MM.1S (cell line): Measurements from ENCODE around the gene IZUMO2.

Experiments used
- DNase-seq: peaks from one replicate; pipeline ENCODE4 v3.0.0-alpha.2; 2015
- H2AFZ ChIP-seq: fragments of 300-600 bp; sonication (generic); 2 replicates; pipeline ENCODE4 v1.6.0; 2016; ENCODE audit warnings: antibody characterized with exemption, low read length
- H3F3A ChIP-seq: fragments of 300-600 bp; sonication (generic); 2 replicates; pipeline ENCODE4 v1.6.1; 2016; ENCODE audit warnings: mild to moderate bottlenecking, antibody characterized with exemption, low read length, moderate library complexity, mixed read lengths; ENCODE audit not compliant: insufficient read depth
- H3K27ac ChIP-seq: fragments of 300-600 bp; sonication (generic); 2 replicates; pipeline ENCODE4 v1.5.1; 2016; ENCODE audit warnings: mild to moderate bottlenecking, low read length
- H3K27me3 ChIP-seq: fragments of 300-600 bp; sonication (generic); replicated peaks from 2 replicates; pipeline ENCODE4 v1.6.0; 2016; ENCODE audit warnings: low read length; ENCODE audit not compliant: insufficient read depth
- H3K36me3 ChIP-seq: fragments of 300-600 bp; sonication (generic); replicated peaks from 2 replicates; pipeline ENCODE4 v1.6.1; 2016; ENCODE audit warnings: mild to moderate bottlenecking, low read length, mixed read lengths; ENCODE audit not compliant: insufficient read depth
- H3K4me1 ChIP-seq: fragments of 300-600 bp; sonication (generic); 2 replicates; pipeline ENCODE4 v1.6.1; 2016; ENCODE audit warnings: low read length, mixed read lengths
- H3K4me2 ChIP-seq: fragments of 300-600 bp; sonication (generic); 2 replicates; pipeline ENCODE4 v1.6.0; 2016; ENCODE audit warnings: low read depth, low read length
- H3K4me3 ChIP-seq: fragments of 300-600 bp; sonication (generic); 2 replicates; pipeline ENCODE4 v1.5.1; 2016; ENCODE audit warnings: low read length, mixed read lengths
- H3K79me2 ChIP-seq: fragments of 300-600 bp; sonication (generic); 2 replicates; pipeline ENCODE4 v1.6.1; 2016; ENCODE audit warnings: mixed run types, low read length, mixed read lengths
- H3K9ac ChIP-seq: fragments of 300-600 bp; sonication (generic); 2 replicates; pipeline ENCODE4 v1.6.1; 2016; ENCODE audit warnings: low read length, mixed read lengths
- H3K9me2 ChIP-seq: fragments of 300-600 bp; sonication (generic); replicated peaks from 2 replicates; pipeline ENCODE4 v1.6.1; 2016; ENCODE audit warnings: mild to moderate bottlenecking, low read length, mixed read lengths; ENCODE audit not compliant: insufficient read depth
- H3K9me3 ChIP-seq: fragments of 300-600 bp; sonication (generic); replicated peaks from 2 replicates; pipeline ENCODE4 v1.6.1; 2016; ENCODE audit warnings: mild to moderate bottlenecking, low read length, mixed read lengths; ENCODE audit not compliant: insufficient read depth
- H4K20me1 ChIP-seq: fragments of 300-600 bp; sonication (generic); 2 replicates; pipeline ENCODE4 v1.6.1; 2016; ENCODE audit warnings: mild to moderate bottlenecking, low read length, moderate library complexity, mixed read lengths; ENCODE audit not compliant: insufficient read depth
- EZH2 ChIP-seq: fragments of 300-600 bp; sonication (generic); optimal IDR thresholded peaks from 2 replicates; pipeline ENCODE3; 2017; ENCODE audit warnings: low read depth, mild to moderate bottlenecking, antibody characterized with exemption, low read length, mixed read lengths
- EZH2phosphoT487 ChIP-seq: fragments of 300-600 bp; sonication (generic); IDR thresholded peaks from 2 replicates; pipeline ENCODE4 v1.6.1; 2018; ENCODE audit warnings: antibody characterized with exemption, low read length
- TF ChIP-seq, protein P1 (sequence below): fragments of 300-600 bp; sonication (generic); IDR thresholded peaks from 2 replicates; pipeline ENCODE4 v1.5.1; 2016; ENCODE audit warnings: antibody characterized with exemption, low read length, mixed read lengths

The IZUMO2 gene

GRCh38 chr19:50204811-50205675 is 42.0 kb upstream of the IZUMO2 start:
- no peaks in the 10 kb centered on the region for H4K20me1 ChIP-seq
- DNase-seq: no peak
- H3K27ac ChIP-seq: no peak overlapping the region
- H2AFZ ChIP-seq: no peak overlapping the region
- H3K27me3 ChIP-seq: peaks cover 66% of the 10 kb centered on the region
- no peaks in the 10 kb centered on the region for H3K4me1 ChIP-seq
- H3K9me3 ChIP-seq: no peaks in the 10 kb centered on the region
- no peak overlapping the region for H3K4me2 ChIP-seq
- no peak overlapping the region for H3K9ac ChIP-seq
- no peak overlapping the region for H3K4me3 ChIP-seq
- H3K9me2 ChIP-seq: no peaks in the 10 kb centered on the region
- H3K36me3 ChIP-seq: no peaks in the 10 kb centered on the region
- TF ChIP-seq EZH2: no peak
- TF ChIP-seq, protein P1, sequence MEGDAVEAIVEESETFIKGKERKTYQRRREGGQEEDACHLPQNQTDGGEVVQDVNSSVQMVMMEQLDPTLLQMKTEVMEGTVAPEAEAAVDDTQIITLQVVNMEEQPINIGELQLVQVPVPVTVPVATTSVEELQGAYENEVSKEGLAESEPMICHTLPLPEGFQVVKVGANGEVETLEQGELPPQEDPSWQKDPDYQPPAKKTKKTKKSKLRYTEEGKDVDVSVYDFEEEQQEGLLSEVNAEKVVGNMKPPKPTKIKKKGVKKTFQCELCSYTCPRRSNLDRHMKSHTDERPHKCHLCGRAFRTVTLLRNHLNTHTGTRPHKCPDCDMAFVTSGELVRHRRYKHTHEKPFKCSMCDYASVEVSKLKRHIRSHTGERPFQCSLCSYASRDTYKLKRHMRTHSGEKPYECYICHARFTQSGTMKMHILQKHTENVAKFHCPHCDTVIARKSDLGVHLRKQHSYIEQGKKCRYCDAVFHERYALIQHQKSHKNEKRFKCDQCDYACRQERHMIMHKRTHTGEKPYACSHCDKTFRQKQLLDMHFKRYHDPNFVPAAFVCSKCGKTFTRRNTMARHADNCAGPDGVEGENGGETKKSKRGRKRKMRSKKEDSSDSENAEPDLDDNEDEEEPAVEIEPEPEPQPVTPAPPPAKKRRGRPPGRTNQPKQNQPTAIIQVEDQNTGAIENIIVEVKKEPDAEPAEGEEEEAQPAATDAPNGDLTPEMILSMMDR: no peak
- TF ChIP-seq EZH2phosphoT487: no peak
- no peaks in the 10 kb centered on the region for H3F3A ChIP-seq
- H3K79me2 ChIP-seq: no peaks in the 10 kb centered on the region

- H4K20me1 ChIP-seq: no peaks in the 10 kb centered on the region
- no peak overlapping the region for H3K4me2 ChIP-seq
- DNase-seq: no peak
- peaks cover 71% of the 10 kb centered on the region for H3K27me3 ChIP-seq
- H3K27ac ChIP-seq: no peak overlapping the region
- no peak overlapping the region for H2AFZ ChIP-seq
- TF ChIP-seq, protein P1: no peak
- TF ChIP-seq EZH2phosphoT487: no peak
- no peak for TF ChIP-seq EZH2
- H3K4me1 ChIP-seq: no peaks in the 10 kb centered on the region
- no peaks in the 10 kb centered on the region for H3K9me2 ChIP-seq
- H3K79me2 ChIP-seq: no peaks in the 10 kb centered on the region
- H3K4me3 ChIP-seq: no peak overlapping the region
- no peaks in the 10 kb centered on the region for H3K36me3 ChIP-seq
- no peaks in the 10 kb centered on the region for H3F3A ChIP-seq
- H3K9me3 ChIP-seq: no peaks in the 10 kb centered on the region
- H3K9ac ChIP-seq: no peak overlapping the region
Observed at GRCh38 chr19:50204081-50204428, 41.0 kb upstream of the IZUMO2 start.

GRCh38 chr19:50203281-50204080 is 40.4 kb upstream of the IZUMO2 start, which contains the start of gene MYH14:
TSS of gene MYH14 (plus strand) at chr19:50203622. CDS start at chr19:50210366, 6,744 bp downstream.
- H3K4me2 ChIP-seq: no peak within 1 kb of the TSS
- no peak within 1 kb of the TSS for H2AFZ ChIP-seq
- H3F3A ChIP-seq: no peaks in the 10 kb centered on the region
- H3K9me2 ChIP-seq: no peaks in the 10 kb centered on the region
- no peaks in the 10 kb centered on the region for H4K20me1 ChIP-seq
- H3K9ac ChIP-seq: no peak within 1 kb of the TSS
- no peak for DNase-seq
- no peaks in the 10 kb centered on the region for H3K79me2 ChIP-seq
- no peaks in the 10 kb centered on the region for H3K4me1 ChIP-seq
- no peak for TF ChIP-seq EZH2phosphoT487
- TF ChIP-seq EZH2: no peak
- TF ChIP-seq, protein P1: no peak
- no peaks in the 10 kb centered on the region for H3K36me3 ChIP-seq
- no peaks in the 10 kb centered on the region for H3K9me3 ChIP-seq
- no peak within 1 kb of the TSS for H3K4me3 ChIP-seq
- peaks cover 71% of the 10 kb centered on the region for H3K27me3 ChIP-seq
- no peak within 1 kb of the TSS for H3K27ac ChIP-seq
